Vagina (tissue), 2 donors: Measurements from ENCODE around the gene MYDGF. TPM values are rescaled to one million over a fixed set of nuclear protein-coding genes. Genes with fewer than 3 reads are reported as not detected.

Experiments used
- DNase-seq, 2 donors: peaks; one replicate each; pipeline ENCODE4 v3.0.0-alpha.2; 2017; ENCODE audit errors: extremely low spot score in 2 of 2
- H3K27ac ChIP-seq: fragments of 200-600 bp; sonication (generic); one replicate; pipeline ENCODE4 v1.5.1; 2019
- H3K27me3 ChIP-seq: fragments of 200-600 bp; sonication (generic); one replicate; pipeline ENCODE4 v1.5.1; 2019
- H3K36me3 ChIP-seq, 2 donors: fragments of 200-600 bp; sonication (generic); one replicate each; pipeline ENCODE4 v1.5.1; 2017 to 2019
- H3K4me1 ChIP-seq: fragments of 200-600 bp; sonication (generic); one replicate; pipeline ENCODE4 v1.5.1; 2019
- H3K4me3 ChIP-seq, 2 donors: fragments of 200-600 bp; sonication (generic); 1 replicate in 1 of 2; 2 replicates in 1 of 2; pipeline ENCODE4 v1.5.1; 2016 to 2019
- H3K9me3 ChIP-seq: fragments of 200-600 bp; sonication (generic); one replicate; pipeline ENCODE4 v1.5.1; 2019
- POLR2A ChIP-seq, 2 donors: fragments of 450-650 bp; IDR thresholded peaks; one replicate each; pipeline ENCODE4 v1.6.1; 2017; ENCODE audit warnings: antibody characterized with exemption in 2 of 2, mild to moderate bottlenecking in 2 of 2, moderate library complexity in 2 of 2
- POLR2AphosphoS5 ChIP-seq, 2 donors: sonication (generic); formaldehyde crosslinking; IDR thresholded peaks; one replicate each; pipeline ENCODE4 v1.9.0; 2017; ENCODE audit warnings: antibody characterized with exemption in 2 of 2, mild to moderate bottlenecking in 2 of 2, low read depth in 1 of 2; ENCODE audit not compliant: insufficient read depth in 1 of 2
- intact Hi-C: fragments of 100-400 bp; cut with DNase I; formaldehyde crosslinking; loops from one replicate; pipeline ENCODE4 v1.15.1; 2023
- total RNA-seq: library from RNA; depleted of rRNA; stranded (reverse); fragments of >200 nt; gene quantifications from one replicate; pipeline ENCODE4 v1.2.3, GENCODE V29; 2016
- TF ChIP-seq, protein P1 (sequence below), 3 experiments: fragments of 450-650 bp in 2 of 3; fragments of 200-600 bp in 1 of 3; sonication (generic) in 1 of 3; IDR thresholded peaks; one replicate each; pipeline ENCODE4 v1.5.1; 2017 to 2019; ENCODE audit warnings: antibody characterized with exemption in 3 of 3, mild to moderate bottlenecking in 2 of 3, moderate library complexity in 2 of 3

Gene MYDGF
- total RNA-seq, 1 donor from 2014 or later: 33.4 TPM

DNA sequence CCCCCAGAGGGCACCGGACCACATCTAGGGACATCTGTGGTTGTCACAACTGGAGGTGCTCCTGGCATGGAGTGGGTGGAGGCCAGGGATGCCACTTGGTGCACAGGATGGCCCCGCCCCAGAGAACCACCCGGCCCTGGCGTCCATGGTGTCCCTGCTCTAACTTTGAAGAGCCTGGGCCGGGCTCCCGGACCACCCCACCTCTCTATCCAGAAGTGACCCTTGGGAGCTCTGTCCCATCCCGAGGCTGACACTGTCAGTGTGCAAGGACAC is 22.9 kb upstream of the MYDGF start:
- Histone ChIP-seq H3K4me3 (no peak overlapping the region), H3K36me3 (peaks cover 3 to 91% of the 10 kb centered on the region in 2 donors), H3K9me3 (no peaks in the 10 kb centered on the region), H3K27ac (no peak overlapping the region), H3K4me1 (peaks cover 8% of the 10 kb centered on the region), H3K27me3 (no peaks in the 10 kb centered on the region)
- TF ChIP-seq POLR2AphosphoS5 (IDR thresholded peaks at IDR 0.05; ENCODE audit: insufficient read depth in 1 of 2, low read depth in 1 of 2) (no peak), POLR2A (IDR thresholded peaks at IDR 0.05) (no peak)
- TF ChIP-seq, protein P1, sequence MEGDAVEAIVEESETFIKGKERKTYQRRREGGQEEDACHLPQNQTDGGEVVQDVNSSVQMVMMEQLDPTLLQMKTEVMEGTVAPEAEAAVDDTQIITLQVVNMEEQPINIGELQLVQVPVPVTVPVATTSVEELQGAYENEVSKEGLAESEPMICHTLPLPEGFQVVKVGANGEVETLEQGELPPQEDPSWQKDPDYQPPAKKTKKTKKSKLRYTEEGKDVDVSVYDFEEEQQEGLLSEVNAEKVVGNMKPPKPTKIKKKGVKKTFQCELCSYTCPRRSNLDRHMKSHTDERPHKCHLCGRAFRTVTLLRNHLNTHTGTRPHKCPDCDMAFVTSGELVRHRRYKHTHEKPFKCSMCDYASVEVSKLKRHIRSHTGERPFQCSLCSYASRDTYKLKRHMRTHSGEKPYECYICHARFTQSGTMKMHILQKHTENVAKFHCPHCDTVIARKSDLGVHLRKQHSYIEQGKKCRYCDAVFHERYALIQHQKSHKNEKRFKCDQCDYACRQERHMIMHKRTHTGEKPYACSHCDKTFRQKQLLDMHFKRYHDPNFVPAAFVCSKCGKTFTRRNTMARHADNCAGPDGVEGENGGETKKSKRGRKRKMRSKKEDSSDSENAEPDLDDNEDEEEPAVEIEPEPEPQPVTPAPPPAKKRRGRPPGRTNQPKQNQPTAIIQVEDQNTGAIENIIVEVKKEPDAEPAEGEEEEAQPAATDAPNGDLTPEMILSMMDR (IDR thresholded peaks at IDR 0.05): no peak
- no peak for DNase-seq
- intact Hi-C loops: no loop called here

GRCh38 chr19:4692251-4693077 is 22.3 kb upstream of the MYDGF start:
- Histone ChIP-seq H3K9me3 (no peaks in the 10 kb centered on the region), H3K4me3 (no peak overlapping the region), H3K27me3 (no peaks in the 10 kb centered on the region), H3K36me3 (peaks cover 3 to 90% of the 10 kb centered on the region in 2 donors), H3K27ac (no peak overlapping the region), H3K4me1 (peaks cover 8% of the 10 kb centered on the region)
- DNase-seq: no peak
- no peak for TF ChIP-seq POLR2AphosphoS5 (IDR thresholded peaks at IDR 0.05; ENCODE audit: insufficient read depth in 1 of 2, low read depth in 1 of 2)
- TF ChIP-seq, protein P1 (IDR thresholded peaks at IDR 0.05): no peak
- intact Hi-C loops: no loop called here

- Histone ChIP-seq H3K27ac (no peak overlapping the region), H3K4me3 (no peak overlapping the region), H3K4me1 (peaks cover 8% of the 10 kb centered on the region), H3K9me3 (no peaks in the 10 kb centered on the region), H3K27me3 (no peaks in the 10 kb centered on the region), H3K36me3 (peaks cover 3 to 90% of the 10 kb centered on the region in 2 donors)
- intact Hi-C loops: no loop called here
- DNase-seq: no peak
- TF ChIP-seq, protein P1 (IDR thresholded peaks at IDR 0.05): no peak
- TF ChIP-seq POLR2A (IDR thresholded peaks at IDR 0.05): no peak
- no peak for TF ChIP-seq POLR2AphosphoS5 (IDR thresholded peaks at IDR 0.05; ENCODE audit: insufficient read depth in 1 of 2, low read depth in 1 of 2)
Measured at GRCh38 chr19:4691373-4691772, 21.2 kb upstream of the MYDGF start.

DNA sequence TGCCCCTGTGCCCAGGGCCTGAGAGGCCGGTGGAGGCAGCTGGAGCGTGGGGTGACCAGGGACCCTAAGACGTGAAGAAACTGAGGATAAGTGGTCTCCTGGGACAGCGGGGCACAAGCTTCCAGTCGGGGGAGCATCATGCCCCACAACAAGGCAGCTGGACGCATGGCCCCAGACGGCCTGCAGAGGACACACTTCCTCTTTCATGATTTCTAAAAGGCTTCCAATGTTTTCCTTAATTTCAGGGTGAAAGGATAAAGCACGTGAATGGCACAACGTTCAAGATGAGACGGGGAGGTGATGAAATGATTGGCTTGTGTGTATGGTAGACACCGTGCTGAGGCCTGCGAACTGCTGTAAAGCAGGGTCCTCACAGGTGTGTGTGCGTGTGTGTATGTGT is 20.2 kb upstream of the MYDGF start:
- no peak overlapping the region for H3K4me3 ChIP-seq
- no peak overlapping the region for H3K27ac ChIP-seq
- peaks cover 8% of the 10 kb centered on the region for H3K4me1 ChIP-seq
- H3K27me3 ChIP-seq: no peaks in the 10 kb centered on the region
- H3K9me3 ChIP-seq: no peaks in the 10 kb centered on the region
- intact Hi-C loops: no loop called here
- H3K36me3 ChIP-seq: peaks cover 3 to 85% of the 10 kb centered on the region in 2 donors
- no peak for DNase-seq
- TF ChIP-seq, protein P1 (IDR thresholded peaks at IDR 0.05): no peak
- TF ChIP-seq POLR2AphosphoS5 (IDR thresholded peaks at IDR 0.05; ENCODE audit: insufficient read depth in 1 of 2, low read depth in 1 of 2) (no peak), POLR2A (IDR thresholded peaks at IDR 0.05) (no peak)

GRCh38 chr19:4689403-4689802 is 19.3 kb upstream of the MYDGF start:
- no peak for DNase-seq
- Histone ChIP-seq H3K9me3 (no peaks in the 10 kb centered on the region), H3K36me3 (peaks cover under 1 to 87% of the 10 kb centered on the region in 2 donors), H3K27ac (no peak overlapping the region), H3K4me1 (peaks cover 8% of the 10 kb centered on the region), H3K27me3 (no peaks in the 10 kb centered on the region), H3K4me3 (no peak overlapping the region)
- intact Hi-C loops: no loop called here
- TF ChIP-seq POLR2A (IDR thresholded peaks at IDR 0.05) (no peak), POLR2AphosphoS5 (IDR thresholded peaks at IDR 0.05; ENCODE audit: insufficient read depth in 1 of 2, low read depth in 1 of 2) (no peak)
- TF ChIP-seq, protein P1 (IDR thresholded peaks at IDR 0.05): no peak
